Astrocyte (in vitro differentiated cells and primary cell): ENCODE data around the gene SYCP2.

ENCODE experiments used
- EZH2 ChIP-seq: IDR thresholded peaks from 2 replicates; pipeline ENCODE4 v1.6.1; 2012; ENCODE audit warnings: mild to moderate bottlenecking, low read length, inconsistent platforms; ENCODE audit not compliant: insufficient read depth
- TF ChIP-seq, protein P1 (sequence below): IDR thresholded peaks from 2 replicates; pipeline ENCODE4 v1.5.1; 2011; ENCODE audit warnings: low read depth, mild to moderate bottlenecking, inconsistent platforms, low read length, moderate library complexity; ENCODE audit not compliant: insufficient read depth

DNA sequence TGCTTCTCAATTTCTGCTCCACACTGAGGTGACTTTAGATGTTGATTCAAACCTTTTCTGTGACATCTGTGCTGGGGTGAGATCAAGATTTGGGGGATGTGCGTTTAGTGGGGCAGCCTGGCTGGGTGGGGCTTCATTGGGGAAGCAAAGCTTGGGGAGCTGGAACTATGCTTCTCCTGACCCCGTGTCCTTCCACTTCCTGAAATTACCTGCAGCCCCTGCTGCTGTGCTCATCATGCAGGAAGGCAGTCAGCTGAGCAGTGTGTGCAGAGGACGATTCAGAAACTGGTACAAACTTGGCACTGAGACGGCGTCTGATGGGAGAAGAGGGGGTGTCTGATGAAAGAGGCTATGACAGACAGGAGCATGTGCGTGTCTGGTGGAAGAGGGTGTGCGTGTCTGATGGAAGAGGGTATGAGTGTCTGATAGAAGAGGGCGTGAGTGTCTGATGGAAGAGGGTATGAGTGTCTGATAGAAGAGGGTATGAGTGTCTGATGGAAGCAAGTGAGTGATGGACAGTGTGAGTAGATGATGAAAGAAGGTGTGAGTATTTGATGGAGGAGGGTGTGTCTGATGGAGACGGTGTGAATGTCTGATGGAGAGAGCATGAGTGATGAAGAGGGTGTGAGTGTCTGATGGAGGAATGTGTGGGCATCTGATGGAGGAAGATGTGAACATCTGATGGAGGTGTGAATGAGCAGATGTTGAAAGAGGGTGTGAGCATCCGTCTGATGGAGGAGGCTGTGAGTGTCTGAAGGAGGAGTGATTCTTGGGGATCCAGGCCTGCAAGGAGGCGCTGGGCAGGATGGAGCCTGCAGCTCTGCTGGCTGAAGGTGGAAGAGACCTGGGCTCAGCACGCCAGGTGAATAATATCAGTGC, 103.4 kb downstream of the SYCP2 start:
- TF ChIP-seq, protein P1, sequence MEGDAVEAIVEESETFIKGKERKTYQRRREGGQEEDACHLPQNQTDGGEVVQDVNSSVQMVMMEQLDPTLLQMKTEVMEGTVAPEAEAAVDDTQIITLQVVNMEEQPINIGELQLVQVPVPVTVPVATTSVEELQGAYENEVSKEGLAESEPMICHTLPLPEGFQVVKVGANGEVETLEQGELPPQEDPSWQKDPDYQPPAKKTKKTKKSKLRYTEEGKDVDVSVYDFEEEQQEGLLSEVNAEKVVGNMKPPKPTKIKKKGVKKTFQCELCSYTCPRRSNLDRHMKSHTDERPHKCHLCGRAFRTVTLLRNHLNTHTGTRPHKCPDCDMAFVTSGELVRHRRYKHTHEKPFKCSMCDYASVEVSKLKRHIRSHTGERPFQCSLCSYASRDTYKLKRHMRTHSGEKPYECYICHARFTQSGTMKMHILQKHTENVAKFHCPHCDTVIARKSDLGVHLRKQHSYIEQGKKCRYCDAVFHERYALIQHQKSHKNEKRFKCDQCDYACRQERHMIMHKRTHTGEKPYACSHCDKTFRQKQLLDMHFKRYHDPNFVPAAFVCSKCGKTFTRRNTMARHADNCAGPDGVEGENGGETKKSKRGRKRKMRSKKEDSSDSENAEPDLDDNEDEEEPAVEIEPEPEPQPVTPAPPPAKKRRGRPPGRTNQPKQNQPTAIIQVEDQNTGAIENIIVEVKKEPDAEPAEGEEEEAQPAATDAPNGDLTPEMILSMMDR = no peak
- TF ChIP-seq EZH2 = no peak
